ENCODE measurements around the gene SHANK3.

Gene SHANK3

GRCh38 chr22:50708996-50709395, 36.4 kb downstream of the SHANK3 start:
- H3K36me3 ChIP-seq (ENCODE audit: insufficient read depth): no peaks in the 10 kb centered on the region
- H3K4me2 ChIP-seq: no peak overlapping the region

GRCh38 chr22:50710221-50710620, 37.6 kb downstream of the SHANK3 start:
- H3K36me3 ChIP-seq (ENCODE audit: insufficient read depth): no peaks in the 10 kb centered on the region
- TF ChIP-seq CTCF (conservative IDR thresholded peaks at IDR 0.05; ENCODE audit: low read depth, low read length): no peak

More at GRCh38 chr22:50708996-50709395, 36.4 kb downstream of the SHANK3 start:
- no peak overlapping the region for H3K9ac ChIP-seq
- no peak overlapping the region for H2AFZ ChIP-seq (ENCODE audit: low read depth)
- H3K4me3 ChIP-seq (IDR thresholded peaks at IDR 0.05; ENCODE audit: insufficient read depth, low read depth, low read length): no peak overlapping the region
- H4K20me1 ChIP-seq (ENCODE audit: insufficient read depth): no peaks in the 10 kb centered on the region
- H3K79me2 ChIP-seq (ENCODE audit: insufficient read depth, low read depth): no peaks in the 10 kb centered on the region
- 0 out of 2 replicates have a peak, but pooled peaks cover 3% of the 10 kb centered on the region for H3K27me3 ChIP-seq (ENCODE audit: insufficient read depth, low read depth)
- H3K27ac ChIP-seq: no peak overlapping the region
- no peaks in the 10 kb centered on the region for H3K4me1 ChIP-seq (ENCODE audit: low read depth, poor library complexity, severe bottlenecking)
- no peak for TF ChIP-seq CTCF (conservative IDR thresholded peaks at IDR 0.05; ENCODE audit: low read depth, low read length)

GRCh38 chr22:50710886-50711285, 38.3 kb downstream of the SHANK3 start:
- H3K4me1 ChIP-seq (ENCODE audit: low read depth, poor library complexity, severe bottlenecking): no peaks in the 10 kb centered on the region
- H3K79me2 ChIP-seq (ENCODE audit: insufficient read depth, low read depth): no peaks in the 10 kb centered on the region
- TF ChIP-seq CTCF (conservative IDR thresholded peaks at IDR 0.05; ENCODE audit: low read depth, low read length): no peak
- no peaks in the 10 kb centered on the region for H4K20me1 ChIP-seq (ENCODE audit: insufficient read depth)
- H2AFZ ChIP-seq (ENCODE audit: low read depth): no peak overlapping the region
- H3K4me2 ChIP-seq: no peak overlapping the region
- H3K27ac ChIP-seq: no peak overlapping the region
- 0 out of 2 replicates have a peak, but pooled peaks cover 3% of the 10 kb centered on the region for H3K27me3 ChIP-seq (ENCODE audit: insufficient read depth, low read depth)
- H3K4me3 ChIP-seq (IDR thresholded peaks at IDR 0.05; ENCODE audit: insufficient read depth, low read depth, low read length): no peak overlapping the region
- no peak overlapping the region for H3K9ac ChIP-seq
- no peaks in the 10 kb centered on the region for H3K36me3 ChIP-seq (ENCODE audit: insufficient read depth)

More at GRCh38 chr22:50710221-50710620, 37.6 kb downstream of the SHANK3 start:
- Histone ChIP-seq H3K4me2 (no peak overlapping the region), H3K4me1 (ENCODE audit: low read depth, poor library complexity, severe bottlenecking) (no peaks in the 10 kb centered on the region), H4K20me1 (ENCODE audit: insufficient read depth) (no peaks in the 10 kb centered on the region), H3K79me2 (ENCODE audit: insufficient read depth, low read depth) (no peaks in the 10 kb centered on the region), H3K9ac (no peak overlapping the region), H2AFZ (ENCODE audit: low read depth) (no peak overlapping the region), H3K27me3 (ENCODE audit: insufficient read depth, low read depth) (0 out of 2 replicates have a peak, but pooled peaks cover 3% of the 10 kb centered on the region), H3K4me3 (IDR thresholded peaks at IDR 0.05; ENCODE audit: insufficient read depth, low read depth, low read length) (no peak overlapping the region), H3K27ac (no peak overlapping the region)

- Histone ChIP-seq H3K4me1 (ENCODE audit: low read depth, poor library complexity, severe bottlenecking) (no peaks in the 10 kb centered on the region), H3K79me2 (ENCODE audit: insufficient read depth, low read depth) (no peaks in the 10 kb centered on the region), H3K4me2 (no peak overlapping the region), H3K9ac (no peak overlapping the region), H4K20me1 (ENCODE audit: insufficient read depth) (no peaks in the 10 kb centered on the region), H3K27me3 (ENCODE audit: insufficient read depth, low read depth) (peaks cover 3% of the 10 kb centered on the region; the same call in 1 of the 2 replicates), H3K4me3 (IDR thresholded peaks at IDR 0.05; ENCODE audit: insufficient read depth, low read depth, low read length) (no peak overlapping the region), H3K36me3 (ENCODE audit: insufficient read depth) (no peaks in the 10 kb centered on the region), H3K27ac (no peak overlapping the region), H2AFZ (ENCODE audit: low read depth) (no peak overlapping the region)
- TF ChIP-seq CTCF (conservative IDR thresholded peaks at IDR 0.05; ENCODE audit: low read depth, low read length): no peak
These were observed 39.1 kb downstream of the SHANK3 start for GRCh38 chr22:50711446-50712340.
